22Rv1 (cell line): ENCODE results near the gene ATP2A3.

ENCODE experiments used
- CTCF ChIP-seq: fragments of 450-650 bp; IDR thresholded peaks from 2 replicates; pipeline ENCODE4 v1.5.1; 2017; ENCODE audit warnings: mild to moderate bottlenecking
- ZFX ChIP-seq: fragments of 450-650 bp; IDR thresholded peaks from 2 replicates; pipeline ENCODE4 v1.6.1; 2017; ENCODE audit warnings: antibody characterized with exemption, borderline replicate concordance

GRCh38 chr17:3972281-3972731, 8.1 kb upstream of the ATP2A3 start:
- TF ChIP-seq CTCF (no peak), ZFX (no peak)
